GM15510 (cell line): ENCODE measurements around the gene NAA11.

ENCODE experiments used
- POLR2A ChIP-seq: IDR thresholded peaks from 3 replicates; pipeline ENCODE4 v1.6.1; 2011; ENCODE audit warnings: borderline replicate concordance; ENCODE audit not compliant: insufficient read length; ENCODE audit errors: extremely low read depth

Gene NAA11

GRCh38 chr4:79294064-79294463, 31.8 kb downstream of the NAA11 start:
- TF ChIP-seq POLR2A, result no peak

DNA sequence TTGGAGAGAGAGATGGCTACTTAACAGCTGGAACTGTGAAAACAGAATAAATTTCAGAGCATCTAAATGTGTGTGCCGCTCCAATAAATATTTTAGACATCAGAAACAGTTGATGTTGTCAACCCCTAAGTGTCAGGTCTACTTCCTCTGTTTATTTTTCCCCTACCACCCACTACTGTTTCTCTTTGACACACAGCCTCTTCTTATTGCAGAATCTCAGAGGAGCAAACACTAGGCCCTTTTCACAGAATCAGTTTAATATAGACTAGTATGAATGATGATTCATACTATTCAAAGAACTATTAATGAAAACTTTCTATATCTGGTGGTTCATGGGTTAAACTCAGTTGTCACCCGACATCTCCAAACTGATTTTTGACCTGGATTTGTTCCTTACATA, 33.9 kb downstream of the NAA11 start:
- no peak for TF ChIP-seq POLR2A

- no peak for TF ChIP-seq POLR2A
These were observed 35.5 kb downstream of the NAA11 start for GRCh38 chr4:79290376-79290775.

GRCh38 chr4:79288185-79288584, 37.7 kb downstream of the NAA11 start:
- no peak for TF ChIP-seq POLR2A

- TF ChIP-seq POLR2A, result no peak
These were observed 38.1 kb downstream of the NAA11 start for GRCh38 chr4:79287718-79288117.

- no peak for TF ChIP-seq POLR2A
These were observed 38.8 kb downstream of the NAA11 start for GRCh38 chr4:79287076-79287475.

DNA sequence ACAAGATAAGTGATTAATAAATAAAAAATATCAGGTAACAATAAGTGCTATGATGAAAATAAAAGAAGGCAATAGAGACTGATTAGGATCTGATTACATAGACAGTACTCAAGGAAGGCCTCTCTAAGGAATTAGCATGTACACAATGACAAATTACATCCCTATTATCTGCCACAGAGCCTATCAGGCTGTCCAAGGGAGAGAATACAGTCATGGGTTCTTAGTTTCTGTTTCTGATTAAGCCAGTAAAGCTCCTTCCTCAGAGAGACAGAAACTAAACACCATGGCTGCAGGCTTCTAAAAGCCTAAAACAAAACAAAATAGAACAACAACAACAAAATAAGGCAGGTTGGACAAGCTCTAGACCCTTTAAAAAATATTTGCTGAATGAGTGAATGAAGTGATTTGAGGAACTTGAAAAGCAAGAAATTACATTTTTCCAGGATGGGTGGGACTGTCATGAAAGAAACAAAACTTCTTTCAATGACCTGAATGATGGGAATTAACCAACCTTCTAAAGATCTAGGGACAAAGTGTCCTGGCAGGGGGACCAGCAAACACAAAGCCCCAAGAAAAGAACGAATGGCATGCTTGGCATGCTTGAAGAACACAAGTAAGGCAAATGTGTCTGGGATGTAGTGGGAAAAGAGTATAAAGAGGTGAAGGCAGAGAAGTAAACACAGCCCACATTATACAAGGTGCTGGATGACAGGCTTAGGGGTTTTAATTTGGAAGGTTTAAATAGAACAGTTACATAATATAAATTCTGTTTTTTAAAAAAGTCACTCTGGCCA, 44.1 kb downstream of the NAA11 start:
- no peak for TF ChIP-seq POLR2A

DNA sequence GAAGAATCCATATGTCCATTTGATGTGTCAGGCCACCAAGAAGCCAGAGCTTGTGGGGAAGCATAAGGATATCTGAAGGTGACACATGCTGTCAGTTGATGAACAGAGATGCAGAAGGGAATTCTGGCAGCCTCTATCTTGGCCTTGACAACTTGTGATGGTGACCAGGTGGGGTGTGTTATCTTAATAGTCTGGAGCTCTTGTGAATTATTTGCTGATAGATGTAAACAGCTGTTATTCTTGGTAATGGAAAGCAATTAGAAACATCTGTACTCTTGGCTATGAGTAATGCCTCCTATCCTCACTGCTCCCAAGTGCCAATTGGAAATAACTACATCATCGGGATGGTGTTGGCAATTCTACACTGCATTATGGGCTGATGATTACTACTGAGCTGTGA, 51.9 kb downstream of the NAA11 start:
- no peak for TF ChIP-seq POLR2A

DNA sequence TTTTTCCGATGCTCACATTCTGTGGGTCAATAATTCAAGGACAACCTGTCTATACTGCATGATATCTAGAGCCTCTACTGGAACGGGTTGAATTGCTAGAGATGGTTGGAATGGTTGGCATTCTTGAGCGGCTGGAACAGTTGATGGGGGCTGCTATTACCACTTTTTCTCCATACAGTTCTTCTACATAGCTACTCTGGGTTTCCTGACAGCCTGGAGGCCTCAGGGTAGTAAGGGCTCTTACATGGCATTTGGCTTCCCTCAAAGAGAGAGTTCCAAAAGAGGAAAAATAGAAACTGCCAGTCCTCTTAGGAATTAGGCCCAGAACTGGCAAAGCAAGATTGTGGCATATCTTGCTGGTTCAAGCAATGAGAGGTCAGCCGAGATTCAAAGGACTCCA, 53.1 kb downstream of the NAA11 start:
- TF ChIP-seq POLR2A, result no peak

GRCh38 chr4:79272126-79272525, 53.7 kb downstream of the NAA11 start:
- no peak for TF ChIP-seq POLR2A

DNA sequence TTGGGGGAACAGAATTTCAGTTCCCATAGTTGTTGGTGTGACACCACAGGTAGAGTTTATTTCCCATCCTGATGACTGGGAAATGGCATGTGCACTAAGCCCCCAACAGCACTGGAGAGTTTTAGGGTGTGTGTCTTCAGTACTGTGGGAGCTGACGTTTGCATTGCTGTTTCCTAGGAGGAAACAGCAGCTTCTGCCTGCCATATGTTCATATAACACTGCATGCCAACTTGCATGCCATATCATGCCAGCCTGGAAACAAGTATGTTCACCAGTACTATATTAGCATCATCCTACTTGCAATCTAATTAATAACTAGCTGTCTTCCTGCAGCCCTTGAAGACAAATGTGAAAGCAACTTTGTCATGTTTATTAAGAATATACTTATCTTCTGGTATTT, 58.2 kb downstream of the NAA11 start:
- TF ChIP-seq POLR2A, result no peak
